Measurements from ENCODE around the gene CACNA1C.

DNA sequence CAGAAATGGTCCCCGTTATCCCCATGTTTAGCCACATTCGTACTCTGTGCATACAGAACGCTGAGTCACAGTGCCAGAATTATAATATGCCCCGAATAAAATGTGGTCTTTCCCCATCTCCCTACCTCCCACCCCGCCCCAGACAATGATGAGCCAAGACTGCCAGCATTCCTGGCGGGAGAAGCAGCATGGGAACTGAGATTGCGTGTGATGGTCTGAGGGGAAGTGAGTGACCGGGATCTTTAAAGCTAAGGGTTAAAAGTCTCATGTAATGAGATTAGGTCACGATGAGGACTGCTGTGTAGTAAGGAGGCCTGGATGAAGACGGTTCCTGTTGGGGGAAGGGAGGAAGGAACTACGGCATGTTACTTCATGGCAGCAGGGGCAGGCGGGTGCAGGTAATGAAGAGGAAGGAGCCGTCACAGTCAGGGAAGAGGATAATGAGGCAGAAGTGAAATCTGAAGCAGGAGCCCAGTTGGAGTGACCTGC, 498.7 kb downstream of the CACNA1C start:
- TF ChIP-seq, protein P1, sequence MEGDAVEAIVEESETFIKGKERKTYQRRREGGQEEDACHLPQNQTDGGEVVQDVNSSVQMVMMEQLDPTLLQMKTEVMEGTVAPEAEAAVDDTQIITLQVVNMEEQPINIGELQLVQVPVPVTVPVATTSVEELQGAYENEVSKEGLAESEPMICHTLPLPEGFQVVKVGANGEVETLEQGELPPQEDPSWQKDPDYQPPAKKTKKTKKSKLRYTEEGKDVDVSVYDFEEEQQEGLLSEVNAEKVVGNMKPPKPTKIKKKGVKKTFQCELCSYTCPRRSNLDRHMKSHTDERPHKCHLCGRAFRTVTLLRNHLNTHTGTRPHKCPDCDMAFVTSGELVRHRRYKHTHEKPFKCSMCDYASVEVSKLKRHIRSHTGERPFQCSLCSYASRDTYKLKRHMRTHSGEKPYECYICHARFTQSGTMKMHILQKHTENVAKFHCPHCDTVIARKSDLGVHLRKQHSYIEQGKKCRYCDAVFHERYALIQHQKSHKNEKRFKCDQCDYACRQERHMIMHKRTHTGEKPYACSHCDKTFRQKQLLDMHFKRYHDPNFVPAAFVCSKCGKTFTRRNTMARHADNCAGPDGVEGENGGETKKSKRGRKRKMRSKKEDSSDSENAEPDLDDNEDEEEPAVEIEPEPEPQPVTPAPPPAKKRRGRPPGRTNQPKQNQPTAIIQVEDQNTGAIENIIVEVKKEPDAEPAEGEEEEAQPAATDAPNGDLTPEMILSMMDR (conservative IDR thresholded peaks at IDR 0.05) = no peak
- TF ChIP-seq ZFX (IDR thresholded peaks at IDR 0.05) = no peak

Measured in C4-2B (cell line).